BLaER1 treated with 17β-estradiol and CSF1 and Interleukin-3, amounts not matched to agents 10 nM and 100 nM (cell line): ENCODE data around the gene CELSR1.
"Not testable (repeated sequence)": the region's sequence is repeated elsewhere in the genome, so short reads cannot be mapped to it uniquely, and the experiment has no call there.

Source experiments
- H3K27ac ChIP-seq, 11 experiments: shearing (Covaris generic); formaldehyde crosslinking; 2 replicates each; pipeline ENCODE4 v1.8.1; 2022
- H3K27me3 ChIP-seq, 11 experiments: shearing (Covaris generic); formaldehyde crosslinking; 2 replicates each; pipeline ENCODE4 v1.8.1; 2022
- H3K36me3 ChIP-seq, 11 experiments: shearing (Covaris generic); formaldehyde crosslinking; 2 replicates each; pipeline ENCODE4 v1.8.1; 2022
- H3K4me1 ChIP-seq, 10 experiments: shearing (Covaris generic); formaldehyde crosslinking; 2 replicates each; pipeline ENCODE4 v1.8.1; 2022
- H3K4me2 ChIP-seq, 11 experiments: shearing (Covaris generic); formaldehyde crosslinking; 2 replicates each; pipeline ENCODE4 v1.8.1; 2022
- H3K4me3 ChIP-seq, 10 experiments: shearing (Covaris generic); formaldehyde crosslinking; 2 replicates each; pipeline ENCODE4 v1.8.1; 2022
- H3K9ac ChIP-seq, 11 experiments: shearing (Covaris generic); formaldehyde crosslinking; 2 replicates each; pipeline ENCODE4 v1.8.1; 2022
- H3K9me3 ChIP-seq, 11 experiments: shearing (Covaris generic); formaldehyde crosslinking; replicated peaks in 1 of 11; 2 replicates each; pipeline ENCODE4 v1.8.1; 2022
- H4K20me1 ChIP-seq, 11 experiments: shearing (Covaris generic); formaldehyde crosslinking; 2 replicates each; pipeline ENCODE4 v1.8.1; 2022
- Cebpa-rat ChIP-seq, 11 experiments: shearing (Covaris generic); IDR thresholded peaks; 2 replicates each; pipeline ENCODE4 v1.8.1; 2022

Gene CELSR1

DNA sequence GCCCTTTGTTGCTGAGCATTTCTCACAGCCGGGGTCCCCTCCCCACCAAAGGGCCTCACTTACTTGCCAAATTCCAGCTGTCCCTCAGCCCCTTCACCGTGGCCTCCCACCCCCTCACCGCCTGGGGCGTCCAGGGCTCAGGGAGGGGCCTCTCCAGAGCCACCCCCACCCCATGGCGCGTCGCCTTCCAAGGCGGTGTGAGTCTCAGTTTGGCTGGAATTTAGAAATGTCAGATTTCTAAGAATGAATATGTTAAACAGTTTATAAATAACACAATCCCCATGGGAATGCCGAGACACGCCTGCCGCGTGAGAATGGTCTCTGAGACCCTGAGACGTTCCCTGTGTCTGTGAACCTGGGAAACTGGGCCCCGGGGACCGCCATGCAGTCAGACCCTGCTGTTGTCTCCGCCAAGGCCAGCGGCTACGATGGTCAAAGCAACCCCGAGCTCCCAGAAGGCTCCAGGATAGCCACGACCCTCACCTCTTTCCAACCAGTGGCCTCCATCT, 28.9 kb downstream of the CELSR1 start:
- H3K27me3 ChIP-seq, result peaks cover 0 to 54% (median 0%) of the 10 kb centered on the region in 11 experiments; a peak in 8 of 22 replicates
- H3K4me2 ChIP-seq, result peak overlapping the region in 9 of 11 experiments; percentile 64 to 97 (median 81); a peak in 18 of 22 replicates
- H3K9ac ChIP-seq, result peak overlapping the region in 1 of 11 experiments; percentile 16; a peak in 1 of 22 replicates
- H3K9me3 ChIP-seq, result no peaks in the 10 kb centered on the region
- no peak for TF ChIP-seq Cebpa-rat (IDR thresholded peaks at IDR 0.05)
- no peak overlapping the region for H3K4me3 ChIP-seq
- no peaks in the 10 kb centered on the region for H3K36me3 ChIP-seq
- H3K27ac ChIP-seq, result peak overlapping the region in 3 of 11 experiments; percentile 5 to 26 (median 19); a peak in 3 of 22 replicates
- peaks cover 0 to 66% (median 0%) of the 10 kb centered on the region in 11 experiments; a peak in 6 of 22 replicates for H4K20me1 ChIP-seq
- H3K4me1 ChIP-seq, result peaks cover 60 to 89% (median 82%) of the 10 kb centered on the region in 10 experiments

DNA sequence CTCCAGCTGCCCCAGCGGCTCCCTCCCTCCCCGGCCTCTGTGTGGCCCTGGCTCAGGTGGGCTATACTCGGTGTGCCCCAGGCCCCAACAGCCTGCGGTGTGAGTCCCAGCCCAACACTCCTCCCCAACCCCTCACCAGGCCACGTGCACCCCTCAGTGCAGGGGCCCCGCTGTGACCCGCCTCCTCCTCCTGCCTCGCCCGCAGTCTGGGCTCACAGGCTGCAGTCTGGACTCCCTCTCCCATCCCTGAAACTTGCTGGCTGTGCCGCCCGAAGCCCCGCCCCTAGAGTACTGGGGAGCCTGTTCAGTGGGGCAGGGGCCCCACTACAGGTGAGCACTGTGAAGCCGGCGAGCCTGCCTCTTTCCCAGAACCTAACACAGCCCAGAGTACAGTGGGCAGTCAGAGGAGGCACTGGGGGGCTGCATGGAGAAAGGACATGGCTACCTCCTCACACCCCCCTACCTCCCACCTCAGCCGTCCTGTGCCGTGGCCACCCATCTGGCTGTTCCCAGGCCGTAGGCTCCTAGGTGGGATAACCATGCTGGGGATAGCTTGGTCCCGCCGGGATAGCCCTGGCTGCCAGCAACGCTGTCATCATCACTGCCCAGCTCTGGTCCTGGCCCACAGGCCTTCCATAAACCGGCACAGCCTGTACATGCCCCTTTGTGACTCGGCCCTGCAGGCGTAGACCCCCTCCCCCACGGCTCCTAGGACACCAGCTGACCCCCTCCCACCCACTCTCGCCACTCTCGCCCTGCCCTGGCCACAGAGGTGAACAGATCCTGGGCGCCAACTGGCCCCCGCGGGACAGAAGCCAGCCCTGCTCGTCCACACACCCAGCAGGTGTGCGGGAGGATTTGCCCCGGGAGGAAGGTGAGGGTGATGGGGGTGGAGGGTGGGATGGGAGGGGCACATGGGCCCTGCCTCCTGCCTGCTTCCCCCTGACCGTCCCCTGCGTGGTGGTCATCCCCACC, 29.7 kb downstream of the CELSR1 start:
- peaks cover 68 to 97% (median 90%) of the 10 kb centered on the region in 10 experiments for H3K4me1 ChIP-seq

DNA sequence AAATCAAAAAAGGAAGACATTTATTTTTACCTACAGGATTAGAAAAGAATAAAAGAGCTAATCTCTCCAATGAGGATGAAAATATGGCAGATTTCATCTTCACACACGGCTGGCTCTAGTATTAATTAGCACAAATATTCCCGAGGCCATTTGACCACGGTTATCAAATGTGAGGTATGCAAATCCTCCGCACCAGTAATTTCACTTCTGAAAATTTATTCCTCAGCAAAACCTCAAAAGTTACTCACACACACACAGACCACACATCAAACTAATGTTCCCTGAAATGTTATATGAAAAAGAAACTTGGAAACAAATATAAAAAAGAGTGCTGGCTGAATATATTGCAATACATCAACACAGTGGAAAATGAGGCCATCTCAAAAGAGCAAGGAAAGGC, 32.8 kb downstream of the CELSR1 start:
- peak overlapping the region; percentile 80 to 100 (median 97) for H3K4me2 ChIP-seq
- TF ChIP-seq Cebpa-rat (IDR thresholded peaks at IDR 0.05), result no peak

More for the DNA sequence above, 29.7 kb downstream of the CELSR1 start:
- no peaks in the 10 kb centered on the region for H3K36me3 ChIP-seq
- peak overlapping the region; percentile 80 to 100 (median 97) for H3K4me2 ChIP-seq
- H3K9ac ChIP-seq, result peak overlapping the region in 9 of 11 experiments; percentile 43 to 79 (median 69); a peak in 16 of 22 replicates
- no peaks in the 10 kb centered on the region for H3K9me3 ChIP-seq
- peak overlapping the region in 9 of 11 experiments; percentile 59 to 92 (median 84); a peak in 18 of 22 replicates for H3K27ac ChIP-seq
- H3K4me3 ChIP-seq, result peak overlapping the region in 5 of 10 experiments; percentile 11 to 51 (median 33); a peak in 6 of 20 replicates
- peaks cover 0 to 59% (median 0%) of the 10 kb centered on the region in 11 experiments; a peak in 8 of 22 replicates for H3K27me3 ChIP-seq
- TF ChIP-seq Cebpa-rat (IDR thresholded peaks at IDR 0.05), result no peak
- H4K20me1 ChIP-seq, result peaks cover 0 to 66% (median 0%) of the 10 kb centered on the region in 11 experiments; a peak in 6 of 22 replicates

DNA sequence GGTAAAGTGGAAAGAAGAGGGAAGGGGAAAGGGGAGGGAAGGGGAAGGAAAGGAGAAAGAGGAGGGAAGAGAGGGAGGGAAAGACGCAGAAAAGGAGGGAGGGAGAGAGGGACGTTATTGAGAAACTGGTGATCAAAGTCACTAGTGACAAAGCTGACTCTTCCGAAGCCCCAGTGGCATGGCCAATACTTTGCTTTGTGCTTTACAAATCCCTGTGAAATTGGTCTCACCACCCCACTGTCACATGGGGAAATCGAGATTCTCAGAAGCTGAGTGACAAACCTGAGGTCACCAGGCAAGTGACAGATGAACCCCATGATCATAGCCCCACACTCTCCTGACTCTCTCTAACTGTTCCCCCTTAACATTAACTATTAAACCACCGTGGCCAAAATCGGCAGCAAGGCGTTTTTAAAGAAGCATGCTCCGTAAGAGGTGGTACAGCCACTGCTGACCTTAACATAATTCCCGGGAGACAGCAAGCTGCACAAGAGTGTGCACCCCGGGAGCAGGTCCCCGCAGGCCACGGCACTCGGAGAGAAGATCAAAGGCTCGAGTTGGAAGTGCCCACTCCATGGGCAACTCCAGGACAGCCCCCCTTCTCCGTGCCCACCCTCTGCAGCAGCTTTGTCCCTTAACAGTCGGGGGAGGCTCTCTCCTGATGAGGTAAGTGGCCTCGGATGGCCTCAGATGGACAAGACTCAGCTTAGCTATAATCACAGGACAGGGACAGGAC, 34.8 kb downstream of the CELSR1 start:
- no peak for TF ChIP-seq Cebpa-rat (IDR thresholded peaks at IDR 0.05)
- Histone ChIP-seq H3K36me3 (no peaks in the 10 kb centered on the region), H3K9me3 (no peaks in the 10 kb centered on the region), H3K9ac (peak overlapping the region in 5 of 11 experiments; percentile 13 to 66 (median 45); a peak in 8 of 22 replicates), H3K27me3 (peaks cover 0 to 33% (median 0%) of the 10 kb centered on the region in 11 experiments; a peak in 7 of 22 replicates), H4K20me1 (peaks cover 0 to 22% (median 0%) of the 10 kb centered on the region in 11 experiments; a peak in 4 of 22 replicates), H3K27ac (peak overlapping the region in 8 of 11 experiments; percentile 14 to 55 (median 36); a peak in 11 of 22 replicates), H3K4me1 (peaks cover 89 to 99% (median 98%) of the 10 kb centered on the region in 10 experiments), H3K4me3 (peak overlapping the region in 1 of 10 experiments; percentile 32; a peak in 2 of 20 replicates), H3K4me2 (peak overlapping the region; percentile 80 to 100 (median 97))

More for the DNA sequence above, 32.8 kb downstream of the CELSR1 start:
- Histone ChIP-seq H3K9me3 (no peaks in the 10 kb centered on the region), H3K4me3 (no peak overlapping the region), H3K27me3 (peaks cover 0 to 46% (median 0%) of the 10 kb centered on the region in 11 experiments; a peak in 7 of 22 replicates), H3K4me1 (peaks cover 77 to 98% (median 97%) of the 10 kb centered on the region in 10 experiments), H3K27ac (peak overlapping the region in 3 of 11 experiments; percentile 29 to 92 (median 89); a peak in 1 of 22 replicates), H3K9ac (0 out of 22 replicates have a peak overlapping the region, but pooled peaks of 1 of the 11 experiments have one; percentile 5), H4K20me1 (peaks cover 0 to 39% (median 0%) of the 10 kb centered on the region in 11 experiments; a peak in 6 of 22 replicates), H3K36me3 (no peaks in the 10 kb centered on the region)

DNA sequence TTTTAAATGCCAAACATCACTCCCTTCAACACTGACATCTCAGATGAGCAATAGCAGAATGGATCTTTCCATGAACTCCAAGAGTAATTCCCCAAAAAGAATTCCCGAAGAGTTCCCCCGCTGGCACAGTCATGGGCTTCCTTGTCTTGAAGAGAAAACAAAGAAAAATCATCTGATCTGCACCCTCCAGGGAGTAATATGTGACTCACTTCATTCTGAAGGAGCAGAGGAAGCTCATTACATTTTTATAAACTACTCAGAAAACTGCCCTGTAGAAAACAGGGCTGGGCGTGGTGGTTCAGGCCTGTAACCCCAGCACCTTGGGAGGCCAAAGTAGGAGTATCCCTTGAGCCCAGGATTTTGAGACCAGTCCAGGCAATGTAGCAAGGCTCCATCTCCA, 35.7 kb downstream of the CELSR1 start:
- peaks cover 0 to 25% (median 0%) of the 10 kb centered on the region in 11 experiments; a peak in 6 of 22 replicates for H3K27me3 ChIP-seq
- no peak for TF ChIP-seq Cebpa-rat (IDR thresholded peaks at IDR 0.05)
- H3K4me3 ChIP-seq, result no peak overlapping the region
- no peaks in the 10 kb centered on the region for H3K36me3 ChIP-seq
- peak overlapping the region in 3 of 11 experiments; percentile 5 to 25 (median 8); a peak in 3 of 22 replicates for H3K9ac ChIP-seq
- no peaks in the 10 kb centered on the region for H3K9me3 ChIP-seq
- H4K20me1 ChIP-seq, result peaks cover 0 to 13% (median 0%) of the 10 kb centered on the region in 11 experiments; a peak in 2 of 22 replicates
- H3K4me2 ChIP-seq, result peak overlapping the region; percentile 59 to 93 (median 88)
- H3K27ac ChIP-seq, result peak overlapping the region in 7 of 11 experiments; percentile 3 to 41 (median 33); a peak in 11 of 22 replicates
- peaks cover 80 to 96% (median 94%) of the 10 kb centered on the region in 10 experiments for H3K4me1 ChIP-seq

DNA sequence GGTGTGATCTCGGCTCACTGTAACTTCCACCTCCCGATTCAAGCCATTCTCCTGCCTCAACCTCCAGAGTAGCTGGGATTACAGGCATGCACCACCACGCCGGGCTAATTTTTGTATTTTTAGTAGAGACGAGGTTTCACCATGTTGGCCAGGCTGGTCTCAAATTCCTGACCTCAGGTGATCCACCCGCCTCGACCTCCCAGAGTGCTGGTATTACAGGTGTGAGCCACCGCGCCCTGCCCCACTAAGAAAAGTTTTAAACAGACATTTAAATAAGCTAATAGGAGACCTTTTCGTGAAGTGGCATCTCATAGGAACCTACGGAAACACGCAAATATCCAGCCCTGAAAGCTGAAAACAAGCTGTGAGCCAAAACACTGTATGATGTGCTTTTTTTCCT, 36.2 kb downstream of the CELSR1 start:
- H3K27me3 ChIP-seq, result peaks cover 0 to 23% (median 0%) of the 10 kb centered on the region in 11 experiments; a peak in 5 of 22 replicates
- H3K27ac ChIP-seq, result peak overlapping the region in 7 of 11 experiments; percentile 3 to 41 (median 33); a peak in 9 of 22 replicates
- peak overlapping the region in 1 of 11 experiments; percentile 5; a peak in 2 of 22 replicates for H3K9ac ChIP-seq
- not testable (repeated sequence) for H3K9me3 ChIP-seq, H4K20me1 ChIP-seq, H3K4me3 ChIP-seq, H3K36me3 ChIP-seq
- peaks cover 75 to 91% (median 89%) of the 10 kb centered on the region in 10 experiments for H3K4me1 ChIP-seq
- H3K4me2 ChIP-seq, result peak overlapping the region; percentile 59 to 93 (median 88)

DNA sequence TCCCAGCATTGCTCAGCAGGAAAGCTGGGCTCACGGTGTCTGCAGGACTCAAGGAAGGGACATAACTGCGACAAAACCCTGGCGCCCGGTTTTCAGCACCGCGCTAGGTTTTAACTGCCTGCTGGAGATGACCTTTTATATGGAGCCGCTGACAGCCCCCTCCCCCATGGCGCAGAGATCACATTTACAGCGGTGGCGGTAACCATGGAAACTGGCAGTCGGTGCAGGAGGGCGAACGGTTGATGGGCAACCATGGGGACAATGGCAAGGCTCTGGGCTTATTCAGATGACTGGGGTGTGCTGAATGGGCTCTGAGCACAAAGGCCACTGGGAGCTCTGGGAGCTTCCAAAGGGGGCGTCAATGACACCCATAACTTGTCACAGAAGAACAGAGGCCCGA, 37.2 kb downstream of the CELSR1 start:
- Histone ChIP-seq H4K20me1 (peaks cover 0 to 7% (median 0%) of the 10 kb centered on the region in 11 experiments; a peak in 1 of 22 replicates), H3K4me1 (peaks cover 65 to 81% (median 79%) of the 10 kb centered on the region in 10 experiments), H3K27me3 (peaks cover 0 to 23% (median 0%) of the 10 kb centered on the region in 11 experiments; a peak in 5 of 22 replicates), H3K9me3 (no peaks in the 10 kb centered on the region), H3K4me2 (peak overlapping the region; percentile 32 to 93 (median 88); a peak in 20 of 22 replicates), H3K27ac (peak overlapping the region in 2 of 11 experiments; percentile 4 to 5; a peak in 2 of 22 replicates), H3K9ac (no peak overlapping the region), H3K4me3 (no peak overlapping the region), H3K36me3 (no peaks in the 10 kb centered on the region)
- no peak for TF ChIP-seq Cebpa-rat (IDR thresholded peaks at IDR 0.05)
